HL-60 (cell line): ENCODE data around the gene UGT3A2.

ENCODE experiments used
- CTCF ChIP-seq: IDR thresholded peaks from one replicate; pipeline ENCODE4 v1.5.1; 2011; ENCODE audit warnings: low read length, control low read depth, inconsistent platforms; ENCODE audit not compliant: insufficient read depth
- POLR2AphosphoS5 ChIP-seq: IDR thresholded peaks from 2 replicates; pipeline ENCODE4 v1.6.1; 2012; ENCODE audit warnings: low read depth
- SPI1 ChIP-seq: IDR thresholded peaks from 2 replicates; pipeline ENCODE4 v1.6.1; 2012; ENCODE audit warnings: low read depth, mild to moderate bottlenecking, borderline replicate concordance

- TF ChIP-seq CTCF: no peak
- TF ChIP-seq POLR2AphosphoS5: no peak
- no peak for TF ChIP-seq SPI1
These were observed 31.0 kb downstream of the UGT3A2 start for GRCh38 chr5:36035696-36036095.
